ENCODE results near the gene NDRG4. TPM values are rescaled to one million over a fixed set of nuclear protein-coding genes. Genes with fewer than 3 reads are reported as not detected.

The NDRG4 gene
- total and polyA plus RNA-seq, 2 experiments from 2014 or later, result 16.3 to 32.1 TPM

GRCh38 chr16:58487566-58488351 lies 12.2 kb upstream of the NDRG4 start:
- Mint-ChIP-seq H3K9me3 (no peaks in the 10 kb centered on the region), H3K27me3 (ENCODE audit: insufficient read depth, low read depth, poor library complexity) (peaks cover 12% of the 10 kb centered on the region), H3K4me1 (peaks cover 14% of the 10 kb centered on the region), H3K36me3 (ENCODE audit: low read depth) (no peaks in the 10 kb centered on the region), H3K27ac (no peak overlapping the region), H3K4me3 (no peak overlapping the region)
- Histone ChIP-seq H3K4me2 (no peak overlapping the region; the same call in 1 of the 2 replicates), H4K20me1 (replicated peaks; ENCODE audit: insufficient read depth) (no peaks in the 10 kb centered on the region), H3K27me3 (ENCODE audit: insufficient read depth) (no peaks in the 10 kb centered on the region), H3K27ac (ENCODE audit: low read depth) (no peak overlapping the region), H3K4me3 (peak overlapping the region; percentile 31; the same call in 1 of the 2 replicates), H3K79me2 (replicated peaks; ENCODE audit: insufficient read depth) (no peaks in the 10 kb centered on the region), H3K4me1 (ENCODE audit: insufficient read depth) (no peaks in the 10 kb centered on the region; the same call in 1 of the 2 replicates), H2AFZ (peak overlapping the region; percentile 94), H3K9me2 (ENCODE audit: insufficient read depth) (no peaks in the 10 kb centered on the region), H3F3A (replicated peaks; ENCODE audit: low read depth) (no peaks in the 10 kb centered on the region), H3K36me3 (ENCODE audit: insufficient read depth) (no peaks in the 10 kb centered on the region)
- DNase-seq (ENCODE audit: low spot score) (peak; percentile 98), ATAC-seq (peak; percentile 92)
- TF ChIP-seq CTCF (conservative IDR thresholded peaks at IDR 0.05; ENCODE audit: low read depth in 2 of 2), result peak; percentile 76 to 99
- TF ChIP-seq POLR2AphosphoS5 (IDR thresholded peaks at IDR 0.05; ENCODE audit: low read depth), result peak; percentile 33; the same call in 1 of the 2 replicates
- TF ChIP-seq, protein P1, sequence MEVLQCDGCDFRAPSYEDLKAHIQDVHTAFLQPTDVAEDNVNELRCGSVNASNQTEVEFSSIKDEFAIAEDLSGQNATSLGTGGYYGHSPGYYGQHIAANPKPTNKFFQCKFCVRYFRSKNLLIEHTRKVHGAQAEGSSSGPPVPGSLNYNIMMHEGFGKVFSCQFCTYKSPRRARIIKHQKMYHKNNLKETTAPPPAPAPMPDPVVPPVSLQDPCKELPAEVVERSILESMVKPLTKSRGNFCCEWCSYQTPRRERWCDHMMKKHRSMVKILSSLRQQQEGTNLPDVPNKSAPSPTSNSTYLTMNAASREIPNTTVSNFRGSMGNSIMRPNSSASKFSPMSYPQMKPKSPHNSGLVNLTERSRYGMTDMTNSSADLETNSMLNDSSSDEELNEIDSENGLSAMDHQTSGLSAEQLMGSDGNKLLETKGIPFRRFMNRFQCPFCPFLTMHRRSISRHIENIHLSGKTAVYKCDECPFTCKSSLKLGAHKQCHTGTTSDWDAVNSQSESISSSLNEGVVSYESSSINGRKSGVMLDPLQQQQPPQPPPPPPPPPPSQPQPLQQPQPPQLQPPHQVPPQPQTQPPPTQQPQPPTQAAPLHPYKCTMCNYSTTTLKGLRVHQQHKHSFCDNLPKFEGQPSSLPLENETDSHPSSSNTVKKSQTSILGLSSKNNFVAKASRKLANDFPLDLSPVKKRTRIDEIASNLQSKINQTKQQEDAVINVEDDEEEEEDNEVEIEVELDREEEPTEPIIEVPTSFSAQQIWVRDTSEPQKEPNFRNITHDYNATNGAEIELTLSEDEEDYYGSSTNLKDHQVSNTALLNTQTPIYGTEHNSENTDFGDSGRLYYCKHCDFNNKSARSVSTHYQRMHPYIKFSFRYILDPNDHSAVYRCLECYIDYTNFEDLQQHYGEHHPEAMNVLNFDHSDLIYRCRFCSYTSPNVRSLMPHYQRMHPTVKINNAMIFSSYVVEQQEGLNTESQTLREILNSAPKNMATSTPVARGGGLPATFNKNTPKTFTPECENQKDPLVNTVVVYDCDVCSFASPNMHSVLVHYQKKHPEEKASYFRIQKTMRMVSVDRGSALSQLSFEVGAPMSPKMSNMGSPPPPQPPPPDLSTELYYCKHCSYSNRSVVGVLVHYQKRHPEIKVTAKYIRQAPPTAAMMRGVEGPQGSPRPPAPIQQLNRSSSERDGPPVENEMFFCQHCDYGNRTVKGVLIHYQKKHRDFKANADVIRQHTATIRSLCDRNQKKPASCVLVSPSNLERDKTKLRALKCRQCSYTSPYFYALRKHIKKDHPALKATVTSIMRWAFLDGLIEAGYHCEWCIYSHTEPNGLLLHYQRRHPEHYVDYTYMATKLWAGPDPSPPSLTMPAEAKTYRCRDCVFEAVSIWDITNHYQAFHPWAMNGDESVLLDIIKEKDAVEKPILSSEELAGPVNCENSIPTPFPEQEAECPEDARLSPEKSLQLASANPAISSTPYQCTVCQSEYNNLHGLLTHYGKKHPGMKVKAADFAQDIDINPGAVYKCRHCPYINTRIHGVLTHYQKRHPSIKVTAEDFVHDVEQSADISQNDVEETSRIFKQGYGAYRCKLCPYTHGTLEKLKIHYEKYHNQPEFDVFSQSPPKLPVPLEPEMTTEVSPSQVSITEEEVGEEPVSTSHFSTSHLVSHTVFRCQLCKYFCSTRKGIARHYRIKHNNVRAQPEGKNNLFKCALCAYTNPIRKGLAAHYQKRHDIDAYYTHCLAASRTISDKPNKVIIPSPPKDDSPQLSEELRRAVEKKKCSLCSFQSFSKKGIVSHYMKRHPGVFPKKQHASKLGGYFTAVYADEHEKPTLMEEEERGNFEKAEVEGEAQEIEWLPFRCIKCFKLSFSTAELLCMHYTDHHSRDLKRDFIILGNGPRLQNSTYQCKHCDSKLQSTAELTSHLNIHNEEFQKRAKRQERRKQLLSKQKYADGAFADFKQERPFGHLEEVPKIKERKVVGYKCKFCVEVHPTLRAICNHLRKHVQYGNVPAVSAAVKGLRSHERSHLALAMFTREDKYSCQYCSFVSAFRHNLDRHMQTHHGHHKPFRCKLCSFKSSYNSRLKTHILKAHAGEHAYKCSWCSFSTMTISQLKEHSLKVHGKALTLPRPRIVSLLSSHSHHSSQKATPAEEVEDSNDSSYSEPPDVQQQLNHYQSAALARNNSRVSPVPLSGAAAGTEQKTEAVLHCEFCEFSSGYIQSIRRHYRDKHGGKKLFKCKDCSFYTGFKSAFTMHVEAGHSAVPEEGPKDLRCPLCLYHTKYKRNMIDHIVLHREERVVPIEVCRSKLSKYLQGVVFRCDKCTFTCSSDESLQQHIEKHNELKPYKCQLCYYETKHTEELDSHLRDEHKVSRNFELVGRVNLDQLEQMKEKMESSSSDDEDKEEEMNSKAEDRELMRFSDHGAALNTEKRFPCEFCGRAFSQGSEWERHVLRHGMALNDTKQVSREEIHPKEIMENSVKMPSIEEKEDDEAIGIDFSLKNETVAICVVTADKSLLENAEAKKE (CRISPR knock-in tag; IDR thresholded peaks at IDR 0.05), result no peak
- TF ChIP-seq, protein P2, sequence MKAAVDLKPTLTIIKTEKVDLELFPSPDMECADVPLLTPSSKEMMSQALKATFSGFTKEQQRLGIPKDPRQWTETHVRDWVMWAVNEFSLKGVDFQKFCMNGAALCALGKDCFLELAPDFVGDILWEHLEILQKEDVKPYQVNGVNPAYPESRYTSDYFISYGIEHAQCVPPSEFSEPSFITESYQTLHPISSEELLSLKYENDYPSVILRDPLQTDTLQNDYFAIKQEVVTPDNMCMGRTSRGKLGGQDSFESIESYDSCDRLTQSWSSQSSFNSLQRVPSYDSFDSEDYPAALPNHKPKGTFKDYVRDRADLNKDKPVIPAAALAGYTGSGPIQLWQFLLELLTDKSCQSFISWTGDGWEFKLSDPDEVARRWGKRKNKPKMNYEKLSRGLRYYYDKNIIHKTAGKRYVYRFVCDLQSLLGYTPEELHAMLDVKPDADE (IDR thresholded peaks at IDR 0.05), result no peak
